ENCODE data around the gene CYRIA. TPM values are rescaled to one million over a fixed set of nuclear protein-coding genes. Genes with fewer than 3 reads are reported as not detected.

The CYRIA gene
- total and polyA plus RNA-seq, 10 of the 15 experiments (the other 5 are each of a cell fraction or from before 2014, with no cell fraction given) = 3.0 to 13.1 (median 8.5) TPM

DNA sequence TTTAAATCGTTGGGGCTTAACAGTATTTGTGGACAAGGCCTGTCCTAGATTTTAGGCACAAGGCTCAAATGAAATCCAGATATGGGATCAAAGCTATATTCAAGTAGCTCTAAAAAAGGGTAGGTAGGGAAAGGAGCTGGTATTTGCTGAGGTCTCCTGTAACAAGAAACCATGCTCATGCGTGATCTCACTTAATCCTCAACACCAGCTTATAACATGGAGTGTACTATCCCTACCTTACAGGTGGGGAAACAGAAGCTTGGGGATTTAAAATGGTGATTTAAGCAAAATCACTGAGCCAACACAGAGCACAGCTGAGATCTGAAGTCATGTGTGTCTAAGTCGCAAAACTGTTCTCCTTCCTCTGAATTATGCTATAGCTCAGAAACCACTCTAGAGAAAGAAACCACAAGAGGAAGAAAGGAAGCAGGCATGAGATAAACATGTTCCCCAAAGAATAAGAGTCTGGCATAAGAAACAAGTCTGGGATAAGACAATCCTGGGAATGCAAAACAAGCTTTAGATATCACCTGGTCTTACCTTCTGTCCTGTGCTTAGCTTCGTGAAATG is 43.1 kb downstream of the CYRIA start (continued):
- TF ChIP-seq, protein P1, sequence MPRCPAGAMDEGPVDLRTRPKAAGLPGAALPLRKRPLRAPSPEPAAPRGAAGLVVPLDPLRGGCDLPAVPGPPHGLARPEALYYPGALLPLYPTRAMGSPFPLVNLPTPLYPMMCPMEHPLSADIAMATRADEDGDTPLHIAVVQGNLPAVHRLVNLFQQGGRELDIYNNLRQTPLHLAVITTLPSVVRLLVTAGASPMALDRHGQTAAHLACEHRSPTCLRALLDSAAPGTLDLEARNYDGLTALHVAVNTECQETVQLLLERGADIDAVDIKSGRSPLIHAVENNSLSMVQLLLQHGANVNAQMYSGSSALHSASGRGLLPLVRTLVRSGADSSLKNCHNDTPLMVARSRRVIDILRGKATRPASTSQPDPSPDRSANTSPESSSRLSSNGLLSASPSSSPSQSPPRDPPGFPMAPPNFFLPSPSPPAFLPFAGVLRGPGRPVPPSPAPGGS (IDR thresholded peaks at IDR 0.05; ENCODE audit: borderline replicate concordance, insufficient read depth, low read depth, low read length, poor library complexity, severe bottlenecking) = no peak
- TF ChIP-seq TBL1XR1 (IDR thresholded peaks at IDR 0.05; ENCODE audit: low read depth, low read length) (no peak), FOS (IDR thresholded peaks at IDR 0.05; ENCODE audit: borderline replicate concordance, extremely low read depth, insufficient read length) (no peak), SREBF1 (IDR thresholded peaks at IDR 0.05; ENCODE audit: low read length) (no peak), JUNB (IDR thresholded peaks at IDR 0.05) (no peak), NFXL1 (IDR thresholded peaks at IDR 0.05; ENCODE audit: borderline replicate concordance) (no peak), IKZF2 (IDR thresholded peaks at IDR 0.05) (no peak), ZNF24 (IDR thresholded peaks at IDR 0.05) (no peak)
- TF ChIP-seq, protein P2, sequence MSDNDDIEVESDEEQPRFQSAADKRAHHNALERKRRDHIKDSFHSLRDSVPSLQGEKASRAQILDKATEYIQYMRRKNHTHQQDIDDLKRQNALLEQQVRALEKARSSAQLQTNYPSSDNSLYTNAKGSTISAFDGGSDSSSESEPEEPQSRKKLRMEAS (IDR thresholded peaks at IDR 0.05; ENCODE audit: low read depth, low read length) = no peak

DNA sequence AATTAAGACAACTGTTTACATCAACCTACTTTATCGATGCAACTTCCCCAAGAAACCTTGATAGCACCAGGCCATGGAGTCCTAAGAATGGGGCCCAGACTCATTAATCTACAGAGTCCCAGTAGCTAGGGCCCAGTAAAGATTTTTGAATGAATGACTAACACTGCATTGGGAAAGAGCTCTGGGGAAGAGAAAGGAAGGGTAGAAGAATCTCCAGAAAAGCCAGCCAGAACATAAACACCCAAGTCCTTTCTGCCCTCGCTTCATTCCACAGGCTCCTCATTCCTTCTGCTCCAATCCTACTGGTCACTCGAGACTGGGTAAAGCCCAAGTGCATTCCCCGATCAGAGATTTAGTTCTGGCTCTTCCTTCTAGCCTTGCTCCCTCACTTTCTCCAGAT is 44.3 kb downstream of the CYRIA start:
- TF ChIP-seq SMARCA5 (IDR thresholded peaks at IDR 0.05) (no peak), TBL1XR1 (IDR thresholded peaks at IDR 0.05; ENCODE audit: low read depth, low read length) (no peak), SRF (IDR thresholded peaks at IDR 0.05; ENCODE audit: low read depth in 2 of 2, low read length in 2 of 2) (no peak), RELA (IDR thresholded peaks at IDR 0.05; ENCODE audit: borderline replicate concordance, partially characterized antibody) (no peak), RFX5 (IDR thresholded peaks at IDR 0.05; ENCODE audit: low read depth, low read length) (no peak)
- Histone ChIP-seq H3K27ac (ENCODE audit: control insufficient read depth, insufficient read depth) (no peak overlapping the region), H3K9ac (ENCODE audit: control insufficient read depth, insufficient read depth, low read length) (no peak overlapping the region), H3K4me1 (ENCODE audit: control insufficient read depth, insufficient read depth, low read length) (peaks cover 11% of the 10 kb centered on the region), H3K4me3 (no peak overlapping the region), H3K79me2 (ENCODE audit: control insufficient read depth, insufficient read depth, low read length) (no peaks in the 10 kb centered on the region), H3K9me3 (replicated peaks; ENCODE audit: control insufficient read depth, insufficient read depth, low read length) (no peaks in the 10 kb centered on the region), H3K27me3 (replicated peaks in 1 of 2; ENCODE audit: control insufficient read depth in 2 of 2, insufficient read depth in 2 of 2, low read length in 1 of 2) (peaks cover 0 to 3% of the 10 kb centered on the region in 2 experiments; a peak in 2 of 4 replicates), H3K36me3 (ENCODE audit: control insufficient read depth in 2 of 2, insufficient read depth in 2 of 2, low read length in 1 of 2) (0 out of 4 replicates have a peak, but pooled peaks cover 0 to 3% of the 10 kb centered on the region in 2 experiments), H3K4me2 (ENCODE audit: control insufficient read depth, insufficient read depth) (no peak overlapping the region), H4K20me1 (ENCODE audit: control insufficient read depth, insufficient read depth) (no peaks in the 10 kb centered on the region), H2AFZ (ENCODE audit: control insufficient read depth, low read depth, low read length) (no peak overlapping the region)
- no TSS peak for BruUV-seq (replicated peaks)
- FAIRE-seq (no peak), ATAC-seq (no peak), DNase-seq (ENCODE audit: low read depth, low spot score) (no peak)
- WGBS (ENCODE audit: insufficient coverage, insufficient replicate concordance, low lambda C conversion rate, missing lambda C conversion rate) = 23% methylated on average over 4 of the region's 4 CpGs
- ChIA-PET RAD21 (ENCODE audit: unreplicated experiment) (interaction anchor here (0.7 to 1.7 kb wide), 2 partner anchors 8 to 37 kb away, joined by 3 to 5 read pairs; no protein-coding TSS in a partner anchor), POLR2A (no interaction called here), CTCF (interaction anchor here (0.7 to 10.3 kb wide), 8 partner anchors 13 to 135 kb away, joined by 3 to 83 read pairs (median 4); no protein-coding TSS in a partner anchor), SMC1A (ENCODE audit: uncharacterized antibody, unreplicated experiment) (interaction anchor here (0.7 to 7.7 kb wide), 6 partner anchors 20 to 138 kb away, joined by 3 to 56 read pairs (median 4); no protein-coding TSS in a partner anchor)
- intact Hi-C loops (cut with micrococcal nuclease; ENCODE audit: unreplicated experiment) = no loop called here
- in situ Hi-C loops (cut with MboI) = no loop called here
